Loucy (cell line): ENCODE data around the gene NLGN1.

Experiments
- H2AFZ ChIP-seq: fragments of 200-600 bp; sonication (generic); 2 replicates; pipeline ENCODE4 v1.6.0; 2016; ENCODE audit warnings: antibody characterized with exemption, mild to moderate bottlenecking, low read length, moderate library complexity
- H3F3A ChIP-seq: fragments of 200-600 bp; 2 replicates; pipeline ENCODE4 v1.6.0; 2016; ENCODE audit warnings: antibody characterized with exemption, low read depth, mild to moderate bottlenecking
- H3K27me3 ChIP-seq: fragments of 200-600 bp; sonication (generic); 2 replicates; pipeline ENCODE4 v1.6.1; 2014; ENCODE audit warnings: low read length, mild to moderate bottlenecking; ENCODE audit not compliant: insufficient read depth, poor library complexity, severe bottlenecking
- H3K36me3 ChIP-seq: fragments of 200-600 bp; sonication (generic); 2 replicates; pipeline ENCODE4 v1.6.1; 2016; ENCODE audit warnings: low read length; ENCODE audit not compliant: insufficient read depth
- H3K4me1 ChIP-seq: fragments of 200-600 bp; sonication (generic); 2 replicates; pipeline ENCODE4 v1.5.1; 2014; ENCODE audit warnings: low read length, mild to moderate bottlenecking; ENCODE audit not compliant: insufficient read depth, poor library complexity, severe bottlenecking
- H3K4me2 ChIP-seq: fragments of 200-600 bp; sonication (generic); 2 replicates; pipeline ENCODE4 v1.6.0; 2014; ENCODE audit warnings: antibody characterized with exemption, low read length, low read depth, mild to moderate bottlenecking; ENCODE audit not compliant: poor library complexity, severe bottlenecking
- H3K4me3 ChIP-seq: fragments of 200-600 bp; sonication (generic); 2 replicates; pipeline ENCODE4 v1.5.1; 2014; ENCODE audit warnings: low read length, mild to moderate bottlenecking, mixed read lengths; ENCODE audit not compliant: poor library complexity, severe bottlenecking
- H3K79me2 ChIP-seq: fragments of 200-600 bp; sonication (generic); 2 replicates; pipeline ENCODE4 v1.6.1; 2014; ENCODE audit warnings: low read length; ENCODE audit not compliant: insufficient read depth
- H3K9ac ChIP-seq: fragments of 200-600 bp; sonication (generic); 2 replicates; pipeline ENCODE4 v1.6.0; 2014; ENCODE audit warnings: mild to moderate bottlenecking, low read depth, low read length, moderate library complexity; ENCODE audit not compliant: poor library complexity, severe bottlenecking
- H3K9me2 ChIP-seq: fragments of 200-600 bp; sonication (generic); replicated peaks from 2 replicates; pipeline ENCODE4 v1.6.1; 2016; ENCODE audit warnings: low read depth, low read length, mixed read lengths
- H3K9me3 ChIP-seq: fragments of 200-600 bp; sonication (generic); 2 replicates; pipeline ENCODE4 v1.6.1; 2014; ENCODE audit warnings: mild to moderate bottlenecking, antibody characterized with exemption, low read length, low read depth; ENCODE audit not compliant: insufficient read depth
- H4K20me1 ChIP-seq: fragments of 200-600 bp; sonication (generic); 2 replicates; pipeline ENCODE4 v1.6.0; 2014; ENCODE audit warnings: antibody characterized with exemption, low read length, mild to moderate bottlenecking; ENCODE audit not compliant: insufficient read depth, poor library complexity, severe bottlenecking
- CTCF ChIP-seq: fragments of 200-600 bp; sonication (generic); conservative IDR thresholded peaks from 2 replicates; pipeline ENCODE4 v1.5.1; 2014; ENCODE audit warnings: mild to moderate bottlenecking, antibody characterized with exemption, low read length
- EZH2phosphoT487 ChIP-seq: fragments of 200-600 bp; IDR thresholded peaks from 2 replicates; pipeline ENCODE4 v1.6.1; 2018; ENCODE audit warnings: antibody characterized with exemption, mild to moderate bottlenecking, moderate library complexity, borderline replicate concordance

Gene NLGN1

DNA sequence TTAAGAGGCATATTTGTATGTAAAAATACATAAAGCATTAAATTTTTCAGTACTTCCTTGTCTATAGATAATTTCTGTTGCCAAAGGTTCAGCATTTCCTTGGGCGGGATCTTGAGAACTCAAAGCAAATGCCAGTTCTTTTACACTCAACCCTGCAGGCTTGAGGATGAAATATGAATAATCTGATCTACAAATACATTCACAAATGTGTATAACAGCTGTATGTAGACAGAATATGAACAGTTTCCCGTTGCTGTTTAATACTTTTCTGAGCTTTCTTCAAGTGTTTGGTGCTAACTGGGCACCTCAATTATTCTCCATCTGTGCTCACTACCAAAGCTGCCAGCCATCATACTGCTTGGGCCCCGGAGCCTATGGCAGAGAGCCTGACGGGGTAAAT is 661.3 kb downstream of the NLGN1 start:
- Histone ChIP-seq H3K27me3 (no peaks in the 10 kb centered on the region), H4K20me1 (no peaks in the 10 kb centered on the region), H3K9me2 (no peaks in the 10 kb centered on the region), H3K9ac (no peak overlapping the region), H3K9me3 (no peaks in the 10 kb centered on the region), H3K79me2 (no peaks in the 10 kb centered on the region), H2AFZ (no peak overlapping the region), H3K4me2 (no peak overlapping the region), H3K4me3 (no peak overlapping the region), H3F3A (no peaks in the 10 kb centered on the region), H3K4me1 (no peaks in the 10 kb centered on the region), H3K36me3 (no peaks in the 10 kb centered on the region)
- TF ChIP-seq EZH2phosphoT487 (no peak), CTCF (no peak)

DNA sequence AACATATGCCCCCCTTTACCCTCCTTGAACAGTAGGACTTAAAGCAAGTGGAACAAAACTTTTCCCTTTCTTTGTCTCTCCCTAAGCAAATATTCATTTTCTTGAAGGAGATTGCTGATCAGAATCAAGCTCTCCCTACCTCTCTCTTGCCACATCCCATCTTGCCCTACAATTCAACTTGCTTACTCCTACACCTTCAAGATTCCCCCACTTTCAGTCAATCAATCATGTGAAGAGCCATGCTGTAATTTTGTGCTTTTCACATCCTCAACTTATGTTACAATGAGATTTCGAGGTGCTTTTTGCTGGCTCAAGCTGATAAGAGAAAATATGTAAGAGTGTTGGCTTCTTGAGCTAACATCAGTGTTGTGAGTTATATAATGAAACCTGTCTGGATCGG is 662.9 kb downstream of the NLGN1 start:
- no peaks in the 10 kb centered on the region for H3K36me3 ChIP-seq
- H3K4me3 ChIP-seq, result no peak overlapping the region
- H3K27me3 ChIP-seq, result no peaks in the 10 kb centered on the region
- no peak overlapping the region for H3K9ac ChIP-seq
- no peaks in the 10 kb centered on the region for H3F3A ChIP-seq
- TF ChIP-seq CTCF, result no peak
- no peak for TF ChIP-seq EZH2phosphoT487
- no peak overlapping the region for H3K4me2 ChIP-seq
- no peaks in the 10 kb centered on the region for H3K9me2 ChIP-seq
- no peaks in the 10 kb centered on the region for H3K9me3 ChIP-seq
- no peak overlapping the region for H2AFZ ChIP-seq
- no peaks in the 10 kb centered on the region for H4K20me1 ChIP-seq
- no peaks in the 10 kb centered on the region for H3K79me2 ChIP-seq
- H3K4me1 ChIP-seq, result no peaks in the 10 kb centered on the region

DNA sequence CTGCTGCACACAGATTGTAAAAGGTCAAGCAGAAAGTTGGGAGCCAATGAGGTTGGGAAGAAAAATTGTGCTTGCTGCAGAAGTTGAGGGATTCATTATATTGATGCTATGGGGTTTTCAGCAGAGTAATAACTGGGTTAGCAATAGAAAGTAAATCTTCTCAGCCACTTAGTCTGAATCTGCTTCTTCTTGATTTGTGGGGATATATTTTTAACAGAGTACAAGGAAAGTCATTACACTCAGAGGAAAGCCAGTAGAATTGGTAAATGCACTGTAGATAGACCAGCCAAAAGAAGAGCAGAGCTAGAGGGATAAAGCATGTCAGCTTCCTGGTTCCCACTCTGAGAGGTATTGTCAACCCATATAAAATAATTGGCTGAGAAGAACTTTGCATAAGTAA is 663.6 kb downstream of the NLGN1 start:
- no peaks in the 10 kb centered on the region for H4K20me1 ChIP-seq
- no peaks in the 10 kb centered on the region for H3K9me2 ChIP-seq
- H3K4me3 ChIP-seq, result no peak overlapping the region
- TF ChIP-seq EZH2phosphoT487 (no peak), CTCF (no peak)
- no peaks in the 10 kb centered on the region for H3K36me3 ChIP-seq
- no peaks in the 10 kb centered on the region for H3K9me3 ChIP-seq
- no peaks in the 10 kb centered on the region for H3K79me2 ChIP-seq
- no peak overlapping the region for H2AFZ ChIP-seq
- no peaks in the 10 kb centered on the region for H3K4me1 ChIP-seq
- H3K27me3 ChIP-seq, result no peaks in the 10 kb centered on the region
- H3F3A ChIP-seq, result no peaks in the 10 kb centered on the region
- H3K9ac ChIP-seq, result no peak overlapping the region
- H3K4me2 ChIP-seq, result no peak overlapping the region
